Measurements from ENCODE around the gene PAK1.

The PAK1 gene

DNA sequence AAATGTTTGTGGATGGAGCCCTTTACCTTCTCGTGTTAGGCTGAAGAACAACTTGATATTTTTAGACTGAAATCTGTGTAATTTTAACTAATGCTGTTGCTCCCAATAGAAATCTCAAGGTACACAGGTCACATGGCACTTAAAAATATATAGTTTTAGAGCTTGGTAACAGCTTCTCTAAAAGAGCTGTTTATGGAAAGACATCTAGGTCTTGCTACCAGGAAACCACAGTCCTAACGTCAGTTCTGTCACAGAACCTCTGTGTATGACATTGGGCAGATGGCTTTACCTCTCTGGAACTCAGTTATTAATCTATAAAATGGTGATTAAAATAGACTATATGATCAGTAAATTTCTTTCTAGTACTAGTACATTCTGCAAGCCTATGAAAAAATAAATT is 35.4 kb downstream of the PAK1 start:
- in situ Hi-C loops (cut with MboI; ENCODE audit: low sequenced_read_pairs): no loop called here

DNA sequence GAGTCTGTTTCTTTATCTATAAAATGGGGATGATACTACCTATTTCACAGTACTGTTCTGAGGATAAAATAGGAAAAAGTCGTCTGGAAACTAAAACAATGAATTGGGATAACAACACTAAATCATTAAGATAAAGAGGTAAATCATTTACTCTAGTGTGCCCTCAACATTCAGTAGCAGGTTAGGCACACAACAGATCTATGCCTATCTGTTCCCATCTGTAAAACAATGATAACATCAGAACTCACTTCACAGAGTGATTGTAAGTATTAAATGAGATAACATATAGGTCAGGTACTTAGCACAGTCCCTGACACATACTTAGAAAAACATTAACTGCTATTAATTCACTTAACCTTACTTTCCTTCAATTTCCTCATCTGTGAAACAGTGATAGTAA is 36.9 kb downstream of the PAK1 start:
- in situ Hi-C loops (cut with MboI; ENCODE audit: low sequenced_read_pairs): no loop called here

DNA sequence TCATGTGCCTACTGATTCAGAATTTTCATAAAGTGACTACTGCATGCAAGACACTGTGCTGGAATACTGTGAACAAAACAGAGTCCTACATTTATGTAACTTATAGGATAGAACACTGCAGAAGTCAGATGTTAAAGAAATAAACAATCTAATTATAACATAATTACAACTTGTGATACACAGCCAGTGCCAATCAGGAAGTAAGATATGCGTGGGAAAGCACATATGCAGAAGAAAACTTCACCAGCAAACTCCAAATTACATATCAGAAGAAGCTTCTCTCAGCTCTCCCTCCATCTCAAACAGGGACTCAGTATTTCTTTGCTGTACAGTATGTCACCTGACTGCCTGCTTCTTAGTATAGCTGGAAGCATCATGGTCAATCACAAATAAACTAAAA is 37.4 kb downstream of the PAK1 start:
- in situ Hi-C loops (cut with MboI; ENCODE audit: low sequenced_read_pairs): no loop called here

DNA sequence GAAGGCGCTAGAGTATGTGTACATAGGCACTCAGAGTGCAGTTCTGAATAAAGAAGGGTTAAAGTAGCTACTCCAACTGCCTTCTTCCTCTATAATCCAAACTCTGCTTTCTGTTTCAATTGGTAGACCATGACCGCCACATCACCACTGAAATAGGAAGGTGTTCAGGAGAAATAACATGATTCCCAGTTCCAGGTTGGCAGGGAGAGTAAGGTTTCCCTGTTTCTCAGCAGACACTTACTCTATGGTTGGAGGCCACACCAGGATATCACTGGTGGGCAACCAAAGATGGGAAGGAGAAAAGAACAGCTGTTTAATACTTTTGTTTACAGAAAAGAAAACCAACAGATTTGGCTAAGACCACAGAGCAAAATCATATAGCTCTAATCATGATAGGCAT is 37.9 kb downstream of the PAK1 start:
- in situ Hi-C loops (cut with MboI; ENCODE audit: low sequenced_read_pairs): no loop called here

DNA sequence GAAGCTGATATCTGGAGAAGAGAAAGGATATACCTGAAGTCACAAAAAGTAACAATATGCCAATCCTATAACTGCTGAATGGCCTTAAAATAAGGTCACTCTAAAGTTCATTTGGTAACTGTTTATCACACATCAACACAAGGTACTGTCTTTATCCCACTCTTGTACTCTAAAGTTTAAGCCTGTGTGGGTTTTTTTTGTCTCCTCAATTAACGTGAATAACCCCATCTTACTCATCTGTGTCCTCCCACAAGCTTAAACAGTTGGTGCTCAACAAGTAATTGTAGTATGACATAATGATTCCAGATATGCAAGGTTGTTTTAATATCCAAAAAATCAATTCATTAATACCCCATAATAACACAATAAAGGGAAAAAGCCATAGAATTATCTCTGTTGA is 42.1 kb downstream of the PAK1 start:
- in situ Hi-C loops (cut with MboI; ENCODE audit: low sequenced_read_pairs): no loop called here

DNA sequence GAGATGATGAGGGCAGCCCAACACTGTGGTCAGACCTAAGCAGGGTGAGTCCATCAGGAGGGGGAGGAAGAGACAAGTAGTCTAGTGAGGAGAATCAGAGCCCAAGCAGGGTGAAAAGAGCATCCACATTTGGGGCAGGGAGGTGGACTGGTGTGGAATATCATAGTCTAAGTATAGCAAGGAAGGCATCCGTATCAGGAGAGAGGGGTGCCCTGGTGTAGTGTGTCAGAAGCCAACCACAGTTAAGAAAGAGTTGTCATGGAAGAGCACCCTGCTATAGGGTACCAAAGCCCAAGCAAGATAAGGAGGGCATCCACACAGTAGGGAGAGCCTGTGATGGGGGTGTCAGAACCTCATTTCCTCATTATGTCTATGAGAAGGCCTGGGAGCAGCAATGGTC is 45.3 kb downstream of the PAK1 start:
- in situ Hi-C loops (cut with MboI; ENCODE audit: low sequenced_read_pairs): no loop called here

DNA sequence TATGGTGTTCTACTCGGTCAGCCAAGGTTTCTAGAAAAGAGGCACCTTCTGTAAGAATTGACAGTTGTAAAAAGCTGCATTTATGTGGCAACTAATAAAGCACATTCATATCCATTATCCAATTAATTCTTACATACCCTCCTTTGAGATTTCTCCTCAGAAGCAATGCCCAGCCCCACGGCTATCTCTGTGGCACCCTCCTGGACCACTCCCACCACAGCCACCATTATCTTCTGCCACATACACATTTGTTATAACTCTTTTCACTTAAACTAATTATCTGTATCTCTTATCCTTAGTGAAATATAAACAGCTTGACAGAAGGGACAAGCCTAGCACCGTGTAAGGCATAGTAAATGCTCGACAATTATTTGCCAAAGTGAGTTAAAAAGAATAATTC is 48.5 kb downstream of the PAK1 start:
- in situ Hi-C loops (cut with MboI; ENCODE audit: low sequenced_read_pairs): no loop called here

DNA sequence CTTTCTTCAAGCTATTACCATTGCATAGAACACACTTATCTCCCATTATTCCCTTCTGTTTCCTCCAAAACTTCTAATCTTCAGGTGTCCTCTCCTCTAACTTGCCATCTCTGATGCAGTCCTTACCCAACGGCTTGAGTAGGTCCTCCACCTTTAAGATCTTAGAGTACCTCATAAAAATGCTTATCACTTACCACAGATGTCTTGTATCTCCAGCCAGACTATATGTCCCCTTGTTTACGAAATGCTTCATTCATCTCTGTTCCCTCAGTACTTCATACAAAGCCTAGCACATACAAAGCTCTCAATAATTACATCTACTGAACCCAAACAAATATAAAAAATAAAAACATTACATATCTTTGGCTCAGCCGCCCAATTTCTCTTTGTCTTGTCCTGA is 49.2 kb downstream of the PAK1 start:
- in situ Hi-C loops (cut with MboI; ENCODE audit: low sequenced_read_pairs): no loop called here

DNA sequence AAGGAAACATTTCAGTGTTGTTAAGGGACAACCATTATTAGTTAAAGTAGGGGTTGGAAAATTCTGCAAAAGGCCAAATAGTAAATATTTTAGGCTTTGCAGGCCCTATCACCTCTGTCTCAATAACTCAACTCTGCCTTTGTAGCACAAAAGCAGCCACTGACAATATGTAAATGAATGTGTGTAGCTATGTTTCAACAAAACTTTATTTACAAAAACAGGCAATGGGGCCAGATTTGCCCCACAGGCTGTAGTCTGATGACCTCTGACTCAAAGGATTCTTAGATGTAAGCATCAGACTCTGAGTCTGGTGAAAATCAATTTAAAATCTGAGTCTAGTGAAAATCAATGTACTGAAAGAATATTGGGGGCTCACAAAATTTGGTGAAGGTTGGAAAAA is 50.3 kb downstream of the PAK1 start:
- in situ Hi-C loops (cut with MboI; ENCODE audit: low sequenced_read_pairs): no loop called here

DNA sequence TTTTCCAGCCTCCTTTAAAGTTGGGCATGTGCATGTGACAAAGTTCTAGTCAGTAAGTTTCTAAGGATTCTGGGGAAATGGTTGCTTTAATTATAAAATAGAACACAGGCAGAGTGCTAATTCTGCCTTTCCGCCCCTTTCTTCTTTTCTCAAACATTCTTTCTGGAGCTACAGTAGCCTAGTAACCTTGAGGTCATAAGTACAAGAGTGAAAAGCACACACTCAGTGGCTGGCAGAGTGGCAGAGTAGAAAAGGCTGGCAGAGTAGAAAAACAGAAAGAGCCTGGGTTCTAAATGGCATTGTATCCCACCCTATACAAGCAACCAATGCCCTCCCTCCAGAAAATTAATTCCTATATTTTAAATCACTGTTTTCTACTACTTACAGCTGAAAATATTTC is 51.2 kb downstream of the PAK1 start:
- in situ Hi-C loops (cut with MboI; ENCODE audit: low sequenced_read_pairs): no loop called here

DNA sequence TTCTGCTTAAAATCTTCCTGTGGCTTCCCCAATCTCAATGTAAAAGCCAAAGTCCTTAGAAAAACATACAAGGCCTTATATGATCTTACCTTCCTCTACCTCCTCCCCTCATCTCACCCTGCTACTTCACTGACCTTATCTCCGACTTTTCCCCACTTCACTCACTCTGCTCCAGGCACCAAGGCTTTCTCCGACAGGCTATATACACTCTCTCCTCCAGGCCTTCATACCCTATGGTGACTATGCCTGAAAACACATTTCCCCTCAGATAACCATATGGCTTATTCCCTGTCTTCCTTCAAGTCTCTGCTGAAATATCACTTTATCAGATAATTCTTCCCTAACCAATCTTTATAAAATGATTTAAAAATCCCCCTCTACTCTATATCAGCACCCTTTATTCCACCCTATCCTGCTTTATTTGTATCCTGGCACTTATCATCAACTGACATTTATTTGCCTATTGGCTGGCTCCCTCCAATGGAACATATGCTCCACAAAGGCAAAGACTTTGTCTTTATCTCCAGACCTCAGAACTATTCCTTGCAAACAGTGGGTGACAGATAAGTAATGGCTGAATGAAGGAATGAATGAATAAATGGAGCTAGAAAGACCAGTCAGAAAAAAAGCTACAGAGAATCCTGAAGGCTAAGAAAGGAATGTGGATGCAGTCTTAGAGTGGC is 52.7 kb downstream of the PAK1 start:
- in situ Hi-C loops (cut with MboI; ENCODE audit: low sequenced_read_pairs): no loop called here

DNA sequence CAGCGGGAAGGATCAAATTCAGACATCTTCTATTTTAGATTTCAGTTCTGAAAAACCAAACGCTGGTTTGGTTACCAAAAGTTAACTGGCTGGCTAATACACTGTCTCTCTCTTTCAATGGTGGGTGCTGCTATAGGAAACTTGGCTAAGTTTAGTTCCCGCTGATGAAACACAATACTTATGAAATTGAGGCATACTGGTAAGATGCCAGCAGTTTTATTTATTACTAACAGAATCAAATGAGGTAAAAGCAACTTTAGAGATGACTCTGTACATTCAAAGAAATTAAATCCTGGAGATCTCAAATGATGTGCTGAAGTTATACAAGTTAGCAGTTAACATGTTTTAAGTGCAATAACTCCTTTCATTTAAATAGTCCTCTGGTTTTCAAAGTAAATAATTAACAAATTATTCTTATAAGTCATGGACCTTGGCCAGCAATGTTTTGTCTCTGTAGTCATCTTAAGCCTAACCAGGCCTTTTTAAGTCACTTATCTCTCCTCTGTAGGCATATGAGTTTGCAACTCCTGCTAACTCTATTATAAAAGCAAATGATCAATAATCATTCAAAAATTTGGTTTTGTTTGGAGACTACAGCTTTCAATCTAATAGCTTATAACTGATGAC is 54.8 kb downstream of the PAK1 start:
- in situ Hi-C loops (cut with MboI; ENCODE audit: low sequenced_read_pairs): no loop called here

DNA sequence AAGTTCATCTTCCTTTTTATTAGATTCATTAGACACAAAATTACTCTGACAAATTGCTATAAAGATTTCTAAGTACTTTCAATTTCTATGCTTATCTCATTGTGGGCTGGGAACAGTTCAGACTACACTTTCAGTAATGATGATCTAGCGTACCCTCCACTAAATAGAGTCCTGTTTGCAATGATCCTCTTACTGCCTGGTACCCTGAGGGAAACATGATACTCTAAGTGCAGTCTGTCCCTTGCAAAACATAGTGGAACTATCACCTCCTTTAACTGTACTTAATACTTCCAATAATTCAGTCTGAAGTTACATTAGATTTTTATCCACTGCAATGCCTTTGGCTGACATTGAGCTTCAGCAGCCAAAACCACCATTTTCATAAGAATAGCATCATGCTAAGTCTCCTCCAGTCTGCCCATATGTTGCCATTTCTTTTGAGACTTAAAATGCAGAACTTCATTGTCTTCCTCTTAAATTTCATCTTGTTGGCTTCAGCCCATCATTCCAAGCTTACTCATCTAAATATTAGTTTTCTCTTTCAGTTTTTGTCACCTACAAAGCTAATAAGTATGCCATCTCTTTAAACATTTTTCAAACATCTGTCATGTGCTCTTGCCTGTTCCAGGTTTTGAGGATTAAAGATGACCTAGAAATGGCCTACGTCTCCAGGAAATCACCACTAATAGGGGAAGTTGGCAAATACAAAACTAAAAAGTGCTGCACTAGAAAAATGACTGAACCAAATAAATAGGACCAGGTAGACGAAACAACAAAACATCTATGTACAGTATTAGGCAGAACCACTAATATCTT is 55.5 kb downstream of the PAK1 start:
- in situ Hi-C loops (cut with MboI; ENCODE audit: low sequenced_read_pairs): no loop called here

DNA sequence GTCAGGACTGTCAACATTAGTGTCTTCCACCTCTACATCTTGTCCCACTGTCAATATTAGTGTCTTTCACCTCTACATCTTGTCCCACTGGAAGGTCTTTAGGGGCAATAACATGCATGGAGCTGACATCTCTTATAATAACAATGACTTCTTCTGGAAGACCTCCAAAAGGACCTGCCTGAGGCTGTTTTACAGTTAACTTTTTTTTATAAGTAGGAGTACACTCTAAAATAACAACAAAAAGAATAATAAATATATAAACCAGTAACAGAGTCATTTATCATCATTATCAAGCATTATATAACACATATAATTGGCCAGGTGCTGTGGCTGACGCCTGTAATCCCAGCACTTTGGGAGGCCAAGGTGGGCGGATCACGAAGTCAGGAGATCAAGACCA is 57.5 kb downstream of the PAK1 start:
- in situ Hi-C loops (cut with MboI; ENCODE audit: low sequenced_read_pairs): no loop called here

DNA sequence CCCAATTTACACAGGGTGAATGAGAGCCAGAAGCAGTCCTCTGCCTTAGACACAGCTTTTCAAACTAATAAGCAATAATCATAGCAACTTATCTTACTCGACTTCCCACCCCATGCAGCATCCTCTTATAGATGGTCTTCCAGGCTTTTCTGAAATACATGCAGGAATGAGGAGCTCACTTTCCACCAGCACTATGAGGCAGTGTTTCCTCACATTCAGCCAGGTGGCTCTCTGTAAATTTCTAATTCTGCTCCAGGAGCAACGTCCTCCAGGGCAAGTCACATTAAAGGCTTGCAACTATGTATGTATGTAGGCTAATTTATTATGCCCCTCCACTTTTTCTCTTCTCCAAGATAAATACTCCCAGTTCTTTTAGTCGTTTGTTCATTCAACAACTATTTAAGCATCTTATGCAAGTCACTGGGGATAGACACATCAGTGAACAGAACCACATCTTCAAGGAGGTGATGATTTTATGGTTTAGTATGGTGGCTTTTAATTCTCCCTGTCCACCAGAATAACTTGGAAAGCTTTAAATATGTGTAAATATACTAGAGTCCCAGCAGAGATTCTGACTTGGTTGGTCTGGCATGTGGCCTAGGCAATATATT is 59.9 kb downstream of the PAK1 start:
- in situ Hi-C loops (cut with MboI; ENCODE audit: low sequenced_read_pairs): no loop called here

DNA sequence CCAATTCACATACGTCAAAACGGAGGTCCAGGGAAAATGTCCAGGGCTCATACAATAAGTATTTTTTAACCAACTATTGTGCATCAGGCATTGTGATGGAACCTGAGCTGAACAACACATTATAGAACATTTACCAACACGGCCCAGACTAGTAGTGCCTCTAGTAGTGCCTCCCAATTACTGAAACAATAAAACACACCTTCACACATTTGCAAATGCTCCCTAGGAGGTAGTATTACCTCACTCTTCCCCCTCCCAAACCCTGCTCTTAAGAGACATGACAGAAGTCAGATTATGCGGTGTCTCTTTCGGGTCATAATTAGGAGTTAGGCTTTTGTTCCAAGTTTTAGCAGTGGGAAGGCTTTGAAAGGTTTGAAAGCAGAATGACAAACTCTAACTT is 61.1 kb downstream of the PAK1 start:
- in situ Hi-C loops (cut with MboI; ENCODE audit: low sequenced_read_pairs): no loop called here

DNA sequence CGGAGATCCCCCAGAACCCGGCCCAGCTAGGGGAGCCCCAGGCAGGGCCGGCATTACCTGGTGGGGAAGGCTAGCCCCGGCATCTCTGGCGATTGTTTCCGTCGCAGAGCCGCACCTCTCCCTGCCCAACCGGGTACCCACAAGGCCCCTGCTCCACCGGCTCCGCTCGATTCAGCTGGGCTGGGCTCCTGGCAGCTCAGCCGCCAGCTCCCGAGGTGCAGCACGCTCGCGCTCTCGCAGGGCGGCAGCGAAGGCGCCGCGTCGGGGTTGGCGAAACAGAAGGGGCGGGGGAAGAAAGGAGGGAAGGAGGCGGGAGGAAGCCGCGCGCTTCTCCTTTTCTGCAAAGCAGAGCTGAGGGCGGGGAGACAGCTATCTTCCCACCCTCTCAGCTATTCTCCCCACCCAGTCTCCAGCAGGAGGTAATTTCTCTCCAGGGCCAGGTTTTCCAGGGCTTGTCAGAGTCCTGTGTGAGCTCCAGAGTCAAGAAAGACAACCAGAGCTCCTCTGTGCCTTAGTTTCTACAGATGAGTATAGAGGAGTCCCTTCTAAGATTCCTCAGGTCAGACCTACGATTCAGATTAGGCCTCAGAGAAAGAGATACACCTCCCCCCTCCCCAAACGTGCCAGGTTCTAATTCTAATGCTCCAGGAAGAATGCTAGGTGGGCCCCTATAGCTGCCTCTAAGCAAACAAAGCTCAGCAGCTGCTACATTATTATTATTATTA is 62.0 kb downstream of the PAK1 start:
- in situ Hi-C loops (cut with MboI; ENCODE audit: low sequenced_read_pairs): no loop called here

DNA sequence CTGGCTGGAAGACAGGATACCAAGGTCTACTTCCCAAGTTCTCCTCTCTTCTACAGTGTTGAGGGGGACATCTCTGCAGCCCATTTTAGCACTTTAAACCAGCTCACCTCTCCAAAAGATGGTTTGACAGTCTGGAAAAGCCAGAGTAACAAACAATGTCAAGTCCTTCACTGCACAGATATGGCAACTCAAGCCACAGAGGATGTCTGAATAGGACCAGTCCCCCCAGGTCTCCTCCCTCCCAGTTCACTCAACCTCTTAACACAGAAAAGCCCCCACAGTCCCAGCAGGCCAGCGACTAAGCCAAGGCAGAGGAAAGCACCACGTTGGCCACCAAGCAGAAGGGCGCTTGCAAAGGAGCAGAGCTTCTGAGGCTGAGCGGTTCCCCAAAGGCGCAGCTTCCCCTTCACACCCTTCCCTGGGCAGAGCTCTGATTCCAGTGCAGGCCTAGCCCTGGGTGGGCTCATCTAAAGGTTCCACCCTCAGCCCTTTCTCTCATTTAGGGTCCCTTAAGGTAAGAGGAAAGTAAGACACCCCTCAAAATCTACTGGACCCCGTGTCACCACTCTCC is 62.7 kb downstream of the PAK1 start:
- in situ Hi-C loops (cut with MboI; ENCODE audit: low sequenced_read_pairs): no loop called here

DNA sequence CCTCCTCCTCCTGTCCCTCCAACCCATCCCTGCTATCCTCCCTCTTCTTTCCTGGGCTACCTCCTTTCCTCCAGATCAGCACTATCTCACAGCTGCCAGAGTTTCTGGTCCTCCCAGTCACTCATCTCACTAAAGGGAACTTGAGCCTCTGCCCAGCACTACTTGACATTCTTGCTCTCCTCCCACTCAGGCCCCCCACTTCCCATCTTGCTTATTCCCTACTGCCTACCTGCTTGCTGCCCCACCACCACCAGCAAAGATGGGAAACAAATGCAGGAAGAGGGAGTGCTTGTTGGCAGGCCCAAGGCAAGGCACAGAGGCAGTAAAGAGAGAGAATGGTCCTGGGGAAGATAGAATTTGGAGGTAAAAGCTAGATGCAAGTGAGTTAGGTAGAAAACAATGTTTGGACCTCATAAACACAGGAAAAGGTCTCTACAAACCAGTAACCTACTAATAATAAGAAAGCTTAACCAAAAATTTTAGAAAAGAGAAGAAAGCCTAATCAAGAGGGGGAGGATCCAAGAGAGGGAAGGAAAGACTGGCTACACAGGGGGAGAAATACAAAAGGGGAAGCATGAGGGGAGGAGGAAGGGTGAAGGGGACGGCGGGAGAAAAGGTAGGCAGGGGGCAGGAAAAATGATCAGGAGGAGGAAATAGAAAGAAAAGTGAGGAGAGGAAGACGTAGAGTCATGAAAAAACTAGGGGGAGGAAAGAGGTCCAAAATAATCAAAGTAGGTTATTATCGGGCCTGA is 63.6 kb downstream of the PAK1 start:
- in situ Hi-C loops (cut with MboI; ENCODE audit: low sequenced_read_pairs): no loop called here

DNA sequence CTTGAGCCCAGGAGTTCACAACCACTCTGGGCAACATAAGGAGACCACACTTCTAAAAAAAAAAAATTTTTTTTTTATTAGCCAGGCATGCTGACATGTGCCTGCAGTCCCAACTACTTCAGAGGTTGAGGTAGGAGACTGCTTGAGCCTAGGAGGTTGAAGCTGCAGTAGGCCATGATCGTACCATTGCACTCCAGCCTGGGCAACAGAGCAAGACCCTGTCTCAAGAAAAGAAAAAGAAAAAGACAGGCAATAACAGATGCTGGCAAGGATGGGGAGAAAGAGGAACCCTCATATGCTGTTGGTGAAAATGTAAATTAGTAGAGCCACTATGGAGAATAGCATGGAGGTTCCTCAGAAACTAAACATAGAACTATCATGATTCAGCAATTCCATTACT is 64.8 kb downstream of the PAK1 start:
- in situ Hi-C loops (cut with MboI; ENCODE audit: low sequenced_read_pairs): no loop called here

All from HL-60/S4 (cell line).